Central memory CD4-positive, alpha-beta T cell (primary cell): Measurements from ENCODE around the gene PARM1.

Source experiments
- DNase-seq: peaks from one replicate; pipeline ENCODE4 v3.0.0; 2022

Gene PARM1

GRCh38 chr4:75036046-75036830 lies 103.3 kb downstream of the PARM1 start:
- DNase-seq: no peak

DNA sequence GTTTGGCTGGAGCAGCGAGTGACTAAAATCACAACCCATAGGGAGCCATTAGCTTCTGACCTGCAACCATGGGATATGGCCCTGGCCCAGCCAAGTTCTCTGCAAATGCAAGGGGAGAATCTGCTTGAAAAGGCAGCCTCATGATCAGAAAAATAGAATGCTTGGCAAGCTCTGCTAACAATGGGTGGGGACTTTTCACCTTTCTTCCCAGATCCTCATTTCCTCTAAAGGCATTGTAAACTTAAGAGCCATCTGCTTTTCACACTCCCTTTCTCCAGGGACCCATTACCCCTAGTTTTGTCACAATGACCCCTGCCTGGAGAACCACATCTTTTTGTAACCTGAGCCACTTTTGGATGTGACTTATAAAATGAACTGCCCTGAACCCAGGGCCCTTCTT lies 104.3 kb downstream of the PARM1 start:
- no peak for DNase-seq

GRCh38 chr4:75038376-75038775 lies 105.5 kb downstream of the PARM1 start:
- no peak for DNase-seq

GRCh38 chr4:75040703-75041102 lies 107.8 kb downstream of the PARM1 start:
- no peak for DNase-seq

- no peak for DNase-seq
Measured at GRCh38 chr4:75042601-75043208, 109.8 kb downstream of the PARM1 start.

- DNase-seq: no peak
Measured at GRCh38 chr4:75046226-75046625, 113.3 kb downstream of the PARM1 start.

GRCh38 chr4:75046641-75047040 lies 113.7 kb downstream of the PARM1 start:
- no peak for DNase-seq

- no peak for DNase-seq
Measured at GRCh38 chr4:75048208-75048879, 115.4 kb downstream of the PARM1 start.

- DNase-seq: no peak
Measured at GRCh38 chr4:75051431-75051830, 118.5 kb downstream of the PARM1 start.

- DNase-seq: no peak
Measured at GRCh38 chr4:75053352-75053751, 120.4 kb downstream of the PARM1 start.

DNA sequence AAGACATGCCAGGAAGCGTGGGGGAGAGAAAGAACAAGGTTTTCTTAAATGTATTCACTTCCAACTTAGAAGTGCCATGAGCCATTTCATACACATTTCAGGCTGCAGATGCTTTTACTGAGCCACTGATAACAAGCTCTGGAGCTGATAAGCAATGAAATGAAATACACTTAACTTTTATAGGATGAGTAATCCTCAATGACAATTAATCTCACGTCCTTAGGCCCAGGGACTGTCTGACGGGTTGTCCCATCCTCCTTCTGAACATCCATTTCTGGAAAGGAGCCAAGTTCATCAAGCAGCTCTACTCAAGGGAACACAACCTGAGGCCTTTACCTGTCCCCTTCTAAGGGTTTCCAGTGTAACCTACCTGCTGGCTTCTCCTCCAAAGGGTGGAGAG lies 121.2 kb downstream of the PARM1 start:
- no peak for DNase-seq

DNA sequence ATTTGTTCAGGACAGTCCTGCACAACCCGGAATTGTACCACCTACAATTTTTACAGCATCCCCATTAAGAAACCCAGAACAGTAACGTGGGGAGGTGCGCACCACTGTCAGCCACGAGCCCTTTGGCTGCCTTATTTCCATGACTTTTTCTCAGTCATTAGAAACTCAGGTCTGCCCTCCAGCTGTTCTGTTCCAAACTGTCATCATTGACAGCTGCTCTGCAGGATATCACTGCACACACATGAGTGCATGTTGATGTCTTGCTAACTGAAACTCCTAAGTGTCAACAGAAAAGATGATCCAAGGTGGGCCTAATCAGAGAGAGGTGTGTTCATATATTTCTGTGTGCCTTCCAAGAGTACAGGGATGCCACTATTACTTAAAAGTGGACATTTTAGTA lies 123.4 kb downstream of the PARM1 start:
- DNase-seq: no peak

GRCh38 chr4:75057369-75057768 lies 124.5 kb downstream of the PARM1 start:
- no peak for DNase-seq

DNA sequence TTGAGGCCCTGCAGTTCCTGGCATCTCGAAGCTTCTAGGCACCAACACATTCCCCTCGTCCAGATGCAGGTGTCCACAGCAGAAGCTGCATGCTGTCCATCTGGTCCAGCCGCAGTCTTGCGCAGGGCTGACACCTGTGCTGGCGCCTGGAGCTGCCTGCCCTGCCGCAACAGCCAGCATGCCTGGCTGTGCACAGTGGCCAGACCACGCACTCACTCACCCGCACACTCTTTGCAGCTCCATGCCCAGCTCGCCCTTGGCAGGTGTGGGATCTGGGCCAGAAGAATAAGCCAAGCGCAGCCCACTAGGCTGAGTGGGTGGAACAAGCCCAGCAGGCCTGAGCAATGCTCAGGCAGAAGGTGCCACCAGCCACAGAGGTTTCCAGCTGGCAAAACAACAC lies 125.6 kb downstream of the PARM1 start:
- no peak for DNase-seq

DNA sequence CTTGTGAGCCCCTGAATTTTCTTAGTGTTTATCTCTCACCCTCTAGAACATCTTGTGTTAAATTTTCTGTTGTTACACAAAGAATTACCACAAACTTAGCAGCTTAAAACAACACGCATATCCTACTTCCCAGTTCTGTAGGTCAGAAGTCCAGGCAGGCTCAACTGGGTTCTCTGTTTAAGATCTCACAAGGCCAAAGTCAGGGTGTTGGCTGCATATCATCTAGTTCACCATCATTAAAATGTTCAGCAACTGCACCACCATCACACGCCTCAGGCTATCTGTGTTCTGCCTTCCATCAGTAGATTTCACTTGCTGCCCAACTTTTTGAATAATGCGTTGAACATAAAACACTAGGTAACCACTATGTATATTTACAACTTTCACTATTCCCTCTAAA lies 130.5 kb downstream of the PARM1 start:
- DNase-seq: no peak

- DNase-seq: no peak
Measured at GRCh38 chr4:75065909-75066308, 133.0 kb downstream of the PARM1 start.

GRCh38 chr4:75069493-75070074 lies 136.7 kb downstream of the PARM1 start:
- DNase-seq: no peak

- no peak for DNase-seq
Measured at GRCh38 chr4:75071317-75071716, 138.4 kb downstream of the PARM1 start.

- DNase-seq: no peak
Measured at GRCh38 chr4:75080888-75081287, 148.0 kb downstream of the PARM1 start.

GRCh38 chr4:75081561-75081960 lies 148.6 kb downstream of the PARM1 start:
- DNase-seq: no peak

DNA sequence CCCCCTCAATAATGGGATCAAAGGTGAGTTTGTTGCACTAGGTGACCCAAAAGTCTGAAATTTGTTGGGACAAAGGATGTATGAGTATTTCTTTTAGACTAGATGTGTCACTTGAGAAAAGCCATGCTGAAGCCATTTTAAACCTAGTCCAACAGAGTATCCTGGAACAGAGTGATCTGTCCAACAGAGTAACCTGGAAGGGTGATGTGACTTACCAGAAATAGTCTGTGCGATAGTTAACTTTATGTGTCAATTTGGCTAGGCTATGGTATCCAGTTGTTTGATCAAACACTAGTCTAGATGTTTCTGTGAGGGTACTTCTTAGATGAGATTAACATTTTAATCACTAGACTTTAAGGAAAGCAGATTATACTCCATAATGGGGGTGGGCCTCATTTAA lies 154.5 kb downstream of the PARM1 start:
- no peak for DNase-seq

DNA sequence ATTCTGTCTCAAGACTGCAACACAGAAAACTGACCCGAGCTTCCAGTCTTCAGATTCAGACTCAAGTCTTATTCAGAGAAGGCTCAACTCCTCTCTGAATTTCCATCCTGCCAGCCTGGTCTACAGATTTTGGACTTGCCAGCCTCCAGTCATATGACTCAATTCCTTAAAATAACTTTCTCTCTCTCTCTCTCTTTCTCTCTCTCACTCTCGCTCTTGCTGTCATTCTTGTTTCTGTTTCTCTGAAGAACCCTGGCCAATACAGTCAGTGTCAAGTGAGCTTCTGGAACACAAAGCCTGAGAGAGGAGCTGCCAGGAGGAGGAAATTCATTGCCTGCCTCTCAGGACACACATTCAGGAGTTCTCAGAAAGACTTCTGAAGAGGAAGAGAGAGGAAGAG lies 154.9 kb downstream of the PARM1 start:
- DNase-seq: no peak

DNA sequence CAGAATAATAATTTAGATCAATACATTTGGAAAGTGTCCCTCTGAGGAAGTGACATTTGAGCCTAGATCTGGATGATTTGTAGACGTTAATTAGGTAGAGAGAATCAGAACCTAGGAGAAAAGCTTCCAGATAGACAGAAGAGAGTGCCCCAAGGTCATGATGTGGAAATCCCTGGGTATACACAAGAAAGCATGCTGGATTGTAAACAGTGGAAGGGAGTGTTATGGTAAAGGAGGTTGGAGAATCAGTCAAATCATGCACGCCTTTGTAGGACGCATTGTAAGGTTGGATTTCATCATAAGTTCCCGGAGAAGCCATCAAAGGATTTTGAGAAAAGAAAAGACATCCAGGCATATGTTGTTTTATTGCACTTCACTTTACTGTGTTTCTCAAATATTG lies 156.3 kb downstream of the PARM1 start:
- no peak for DNase-seq

DNA sequence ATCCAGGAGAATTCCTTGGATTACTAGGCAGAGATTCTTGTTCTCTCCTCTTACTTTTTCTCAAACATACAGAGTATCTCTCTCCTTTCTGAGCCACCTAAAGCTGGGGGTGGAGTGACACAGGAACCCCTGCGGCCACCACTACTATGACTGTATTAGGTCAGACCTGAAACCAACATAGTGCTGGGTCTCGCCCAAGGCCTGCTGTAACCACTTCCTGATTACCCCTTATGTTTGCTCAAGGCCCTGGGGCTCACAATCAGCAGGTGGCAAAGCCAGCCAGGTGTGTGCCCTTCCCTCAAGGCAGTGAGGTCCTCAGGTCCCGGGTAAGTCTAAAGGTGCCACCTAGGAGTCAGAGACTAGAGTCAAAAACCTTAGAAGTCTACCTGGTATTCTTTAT lies 166.4 kb downstream of the PARM1 start:
- DNase-seq: no peak
